Sigmoid colon (tissue), 7 donors: Measurements from ENCODE around the gene GABARAPL2. TPM values are rescaled to one million over a fixed set of nuclear protein-coding genes. Genes with fewer than 3 reads are reported as not detected.

Source experiments
- DNase-seq: peaks from one replicate; pipeline ENCODE4 v3.0.0-alpha.2; 2019
- H3K27ac ChIP-seq, 4 donors: fragments of 200-600 bp; sonication (generic); one replicate each; pipeline ENCODE4 v1.5.1; 2016 to 2019; ENCODE audit warnings: mild to moderate bottlenecking in 1 of 4
- H3K27me3 ChIP-seq, 3 donors: fragments of 200-600 bp; sonication (generic); one replicate each; pipeline ENCODE4 v1.5.1; 2019; ENCODE audit warnings: mild to moderate bottlenecking in 1 of 3
- H3K36me3 ChIP-seq, 4 donors: fragments of 200-600 bp; sonication (generic); one replicate each; pipeline ENCODE4 v1.5.1; 2016 to 2019
- H3K4me1 ChIP-seq, 4 donors: fragments of 200-600 bp; sonication (generic); one replicate each; pipeline ENCODE4 v1.5.1; 2017 to 2019
- H3K4me3 ChIP-seq, 4 donors: fragments of 200-600 bp; sonication (generic); one replicate each; pipeline ENCODE4 v1.5.1; 2017 to 2019; ENCODE audit warnings: mild to moderate bottlenecking in 2 of 4, moderate library complexity in 1 of 4
- H3K9me3 ChIP-seq, 4 donors: fragments of 200-600 bp in 3 of 4; sonication (generic) in 3 of 4; one replicate each; pipeline versions ENCODE4 v1.5.1 to v1.6.1; 2013 to 2019
- CTCF ChIP-seq, 4 experiments: fragments of 450-650 bp in 3 of 4; fragments of 200-600 bp in 1 of 4; IDR thresholded peaks; one replicate each; pipeline ENCODE4 v1.5.1; 2016 to 2019; ENCODE audit warnings: antibody characterized with exemption in 4 of 4, mild to moderate bottlenecking in 3 of 4, moderate library complexity in 2 of 4
- EP300 ChIP-seq, 4 donors: sonication (generic); formaldehyde crosslinking; IDR thresholded peaks; one replicate each; pipeline ENCODE4 v1.6.1; 2017; ENCODE audit warnings: antibody characterized with exemption in 4 of 4
- POLR2A ChIP-seq, 2 donors: fragments of 450-650 bp; IDR thresholded peaks; one replicate each; pipeline ENCODE4 v1.6.1; 2016; ENCODE audit warnings: antibody characterized with exemption in 2 of 2, mild to moderate bottlenecking in 2 of 2, moderate library complexity in 2 of 2
- POLR2AphosphoS5 ChIP-seq, 4 donors: sonication (generic); formaldehyde crosslinking; IDR thresholded peaks; one replicate each; pipeline ENCODE4 v1.6.1; 2017; ENCODE audit warnings: antibody characterized with exemption in 4 of 4
- WGBS, 2 donors: extraction: QIAGEN DNeasy Blood & Tissue Kit; methylation state at CpG; one replicate each; pipeline ENCODE4 v1.1.7; 2013; 5-methylcytosine and 5-hydroxymethylcytosine counted together
- intact Hi-C: fragments of 100-400 bp; cut with DNase I; formaldehyde crosslinking; loops from one replicate; pipeline ENCODE4 v1.15.1; 2023
- polyA plus RNA-seq, 3 donors: library from polyadenylated mRNA; stranded (reverse); fragments of 200-250 nt; gene quantifications; one replicate each; pipeline ENCODE4 v1.2.3, GENCODE V29; 2013
- total RNA-seq, 4 donors: library from RNA; depleted of rRNA; stranded (reverse); fragments of >200 nt; gene quantifications; one replicate each; pipeline ENCODE4 v1.1.0, GENCODE V29; 2016
- donor health status: healthy with polysubstance abuse.
- donor health status: Bipolar disorder and iron deficiency.
- donor health status: healthy.

The GABARAPL2 gene
- total and polyA plus RNA-seq, 7 donors = 91.4 to 300 (median 118) TPM

DNA sequence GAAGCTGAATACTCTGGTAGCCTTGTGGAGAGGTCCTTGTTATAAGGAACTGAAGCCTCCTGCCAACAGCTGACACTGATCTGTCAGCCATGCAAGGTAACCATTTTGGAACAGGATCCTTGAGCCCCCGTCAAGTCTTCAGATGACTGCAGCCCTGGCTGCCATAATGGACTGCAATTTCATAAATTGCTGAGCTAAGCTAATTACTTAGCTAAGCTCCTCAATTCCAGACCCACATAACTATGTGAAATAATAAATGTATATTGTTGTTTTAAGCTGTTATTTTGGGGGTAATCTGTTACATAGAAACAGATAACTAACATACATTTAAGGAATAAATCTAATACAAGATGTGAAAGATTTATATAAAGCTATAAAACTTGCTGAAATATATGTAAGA, 40.3 kb downstream of the GABARAPL2 start:
- Histone ChIP-seq H3K36me3 (peaks cover 18 to 91% (median 42%) of the 10 kb centered on the region in 4 donors), H3K9me3 (no peaks in the 10 kb centered on the region), H3K4me1 (no peaks in the 10 kb centered on the region), H3K27me3 (no peaks in the 10 kb centered on the region), H3K4me3 (no peak overlapping the region), H3K27ac (no peak overlapping the region)
- 100% methylated on average over 1 of the region's 1 CpG for WGBS, 2 donors
- DNase-seq = no peak
- TF ChIP-seq CTCF (IDR thresholded peaks at IDR 0.05) = no peak
- TF ChIP-seq POLR2AphosphoS5 (IDR thresholded peaks at IDR 0.05) = no peak
- no peak for TF ChIP-seq EP300 (IDR thresholded peaks at IDR 0.05)
- TF ChIP-seq POLR2A (IDR thresholded peaks at IDR 0.05) = no peak
- intact Hi-C loops = no loop called here

DNA sequence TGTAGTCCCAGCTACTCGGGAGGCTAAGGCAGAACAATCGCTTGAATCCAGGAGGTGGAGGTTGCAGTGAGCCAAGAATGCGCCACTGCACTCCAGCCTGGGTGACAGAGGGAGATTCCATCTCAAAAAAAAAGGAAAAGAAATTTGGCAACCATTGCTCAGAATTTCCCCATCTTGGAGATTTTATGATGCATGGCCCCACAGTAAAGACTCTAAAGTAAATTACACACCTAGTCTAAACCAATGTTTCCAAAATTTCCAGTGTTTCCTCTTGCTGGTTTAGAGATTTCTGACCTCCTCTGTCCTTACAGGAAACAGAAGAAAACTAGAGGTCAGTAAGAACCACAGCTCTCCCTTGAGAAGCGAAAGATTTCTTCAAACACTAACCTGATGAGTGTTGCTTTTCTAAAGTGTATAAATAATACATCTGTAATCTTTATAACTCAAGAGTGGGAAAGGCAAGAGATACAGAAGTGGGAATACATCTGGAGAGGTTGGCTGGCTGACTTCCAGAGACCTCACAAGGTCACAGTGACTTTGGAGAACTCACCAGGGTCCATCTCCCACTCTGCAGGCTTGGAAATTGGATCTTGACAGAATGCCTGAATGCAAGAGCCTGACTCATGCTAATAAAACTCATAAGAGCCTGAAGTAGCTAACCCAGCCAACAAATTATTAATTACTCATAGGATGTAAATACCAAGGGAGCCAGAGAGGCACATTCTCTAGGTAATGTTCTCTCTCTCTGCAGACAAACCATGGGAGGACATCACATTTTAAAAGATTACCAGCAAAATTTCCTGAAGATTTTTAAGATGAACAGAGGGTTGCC, 48.1 kb downstream of the GABARAPL2 start:
- H3K9me3 ChIP-seq = no peaks in the 10 kb centered on the region
- 97 to 98% methylated on average over 4 of the region's 4 CpGs for WGBS, 2 donors
- no peak for TF ChIP-seq EP300 (IDR thresholded peaks at IDR 0.05)
- TF ChIP-seq POLR2A (IDR thresholded peaks at IDR 0.05) = no peak
- TF ChIP-seq POLR2AphosphoS5 (IDR thresholded peaks at IDR 0.05) = no peak
- no peak for TF ChIP-seq CTCF (IDR thresholded peaks at IDR 0.05)
- no peak overlapping the region for H3K4me3 ChIP-seq
- DNase-seq = no peak
- peaks cover 20 to 96% (median 41%) of the 10 kb centered on the region in 4 donors for H3K36me3 ChIP-seq
- H3K4me1 ChIP-seq = no peaks in the 10 kb centered on the region
- H3K27ac ChIP-seq = no peak overlapping the region
- no peaks in the 10 kb centered on the region for H3K27me3 ChIP-seq
- intact Hi-C loops = no loop called here

GRCh38 chr16:75615619-75616018, 49.4 kb downstream of the GABARAPL2 start:
- TF ChIP-seq POLR2AphosphoS5 (IDR thresholded peaks at IDR 0.05) (no peak), CTCF (IDR thresholded peaks at IDR 0.05) (no peak), POLR2A (IDR thresholded peaks at IDR 0.05) (no peak), EP300 (IDR thresholded peaks at IDR 0.05) (no peak)
- intact Hi-C loops = no loop called here
- 96 to 97% methylated on average over 2 of the region's 2 CpGs for WGBS, 2 donors
- Histone ChIP-seq H3K27me3 (no peaks in the 10 kb centered on the region), H3K4me3 (no peak overlapping the region), H3K4me1 (peaks cover 0 to under 1% (median 0%) of the 10 kb centered on the region in 4 donors), H3K36me3 (peaks cover 17 to 96% (median 38%) of the 10 kb centered on the region in 4 donors), H3K9me3 (no peaks in the 10 kb centered on the region), H3K27ac (no peak overlapping the region)
- DNase-seq = no peak

DNA sequence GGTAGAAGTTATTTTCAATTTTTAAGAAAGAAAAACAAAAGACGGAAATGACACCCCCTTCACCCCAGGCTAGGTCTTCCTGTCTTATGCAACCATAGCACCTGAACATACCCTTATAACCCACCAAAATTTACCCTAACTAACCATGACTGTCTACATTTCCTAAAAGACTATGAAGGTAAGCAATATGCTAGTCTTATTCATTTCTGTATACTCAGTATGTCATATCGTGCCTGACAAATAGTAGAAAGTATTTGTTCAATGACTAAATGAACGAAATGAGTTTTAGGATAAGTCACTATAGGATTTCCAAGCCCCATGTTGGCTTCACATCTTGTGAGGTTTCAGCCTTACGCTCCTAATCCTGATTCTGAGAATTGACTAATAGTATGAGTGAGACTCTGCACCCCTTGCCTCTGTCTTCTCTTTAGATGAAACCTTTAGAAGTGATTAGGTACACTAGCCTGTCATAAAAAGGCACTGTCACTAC, 50.4 kb downstream of the GABARAPL2 start:
- Histone ChIP-seq H3K27me3 (no peaks in the 10 kb centered on the region), H3K36me3 (peaks cover 15 to 87% (median 37%) of the 10 kb centered on the region in 4 donors), H3K4me3 (no peak overlapping the region), H3K4me1 (peaks cover 0 to 10% (median 2%) of the 10 kb centered on the region in 4 donors), H3K27ac (no peak overlapping the region), H3K9me3 (no peaks in the 10 kb centered on the region)
- TF ChIP-seq POLR2AphosphoS5 (IDR thresholded peaks at IDR 0.05) (no peak), POLR2A (IDR thresholded peaks at IDR 0.05) (no peak), CTCF (IDR thresholded peaks at IDR 0.05) (no peak), EP300 (IDR thresholded peaks at IDR 0.05) (no peak)
- 85 to 91% methylated on average over 4 of the region's 4 CpGs for WGBS, 2 donors
- DNase-seq = no peak
- intact Hi-C loops = no loop called here
